Fibroblast of skin of left biceps (primary cell): ENCODE results near the gene SPATA16.
"Not testable (repeated sequence)": the region's sequence is repeated elsewhere in the genome, so short reads cannot be mapped to it uniquely, and the experiment has no call there.

Experiments used
- DNase-seq, 2 experiments: peaks; one replicate each; pipeline ENCODE4 v3.0.0-alpha.2; 2013; ENCODE audit warnings: low read depth in 2 of 2

The SPATA16 gene

GRCh38 chr3:173064631-173065030, 76.4 kb downstream of the SPATA16 start:
- DNase-seq, result no peak

- no peak for DNase-seq
These were observed 82.8 kb downstream of the SPATA16 start for GRCh38 chr3:173058229-173058628.

DNA sequence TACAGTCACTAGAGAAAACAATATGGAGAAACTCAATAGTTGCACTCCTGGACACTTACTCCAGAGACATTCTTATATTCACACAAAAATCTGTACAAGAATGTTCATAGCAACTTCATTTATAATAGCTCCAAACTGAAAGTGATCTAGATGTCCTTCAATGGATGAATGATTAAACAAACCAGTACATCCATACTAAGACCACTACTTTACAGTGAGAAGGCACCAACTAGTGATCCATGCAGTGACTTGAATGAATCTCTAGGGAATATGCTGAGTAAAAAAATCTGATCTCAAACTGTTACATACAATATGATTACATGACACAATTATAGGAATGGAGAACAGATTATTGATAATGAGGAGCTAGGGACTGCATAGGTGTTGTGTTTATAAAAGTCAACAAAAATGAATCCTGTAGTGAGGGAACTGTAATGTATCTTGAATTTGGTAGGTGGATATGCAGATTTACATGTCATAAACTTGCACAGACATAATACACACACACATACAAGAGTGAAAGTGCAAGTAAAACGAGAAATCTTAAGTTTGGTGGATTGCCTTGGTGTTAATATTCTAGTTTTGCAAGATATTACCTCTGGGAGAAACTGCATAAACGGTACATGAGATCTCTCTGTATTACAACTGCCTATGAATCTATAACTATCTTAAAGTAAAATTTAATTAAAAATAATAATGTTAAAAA, 85.7 kb downstream of the SPATA16 start:
- DNase-seq, result no peak

DNA sequence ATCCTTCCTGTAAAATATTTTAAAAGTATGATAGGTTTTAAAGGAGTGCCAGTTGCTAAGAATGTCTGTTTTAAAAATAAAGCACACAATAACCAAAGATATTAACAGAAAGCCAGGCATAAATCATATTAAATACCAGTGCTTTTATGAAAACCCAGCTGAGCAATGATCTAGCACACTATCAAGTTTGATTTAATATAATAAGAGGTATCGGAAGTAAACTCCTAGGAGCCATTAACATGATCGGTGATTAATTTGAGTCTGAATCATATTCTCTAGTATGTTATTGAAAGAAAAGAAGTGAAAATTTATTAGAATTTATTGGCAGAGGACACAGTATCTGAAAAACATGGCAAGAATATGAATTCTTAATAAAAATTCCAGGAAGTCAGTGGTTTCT, 91.7 kb downstream of the SPATA16 start:
- no peak for DNase-seq

- no peak for DNase-seq
These were observed 95.2 kb downstream of the SPATA16 start for GRCh38 chr3:173045770-173046382.

GRCh38 chr3:173044998-173045397, 96.0 kb downstream of the SPATA16 start:
- DNase-seq, result no peak

DNA sequence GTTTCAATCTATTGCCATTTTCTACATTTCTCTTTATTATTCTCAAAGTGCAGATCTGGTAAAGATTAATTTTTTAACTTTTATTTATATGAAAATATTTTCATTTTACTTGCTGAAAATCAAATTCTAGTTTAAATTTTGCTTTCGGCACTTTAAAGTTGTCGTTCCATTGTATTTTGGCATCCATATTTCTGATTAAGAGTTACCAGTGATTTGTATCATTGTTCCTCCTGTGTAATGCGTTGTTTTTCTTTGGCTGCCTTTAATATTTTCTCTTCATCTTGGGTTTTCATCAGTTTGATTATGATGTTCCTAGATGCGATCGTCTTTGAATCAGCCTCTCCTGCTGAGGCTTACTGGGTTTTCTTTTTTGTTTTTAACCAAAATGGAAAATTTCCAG, 97.3 kb downstream of the SPATA16 start:
- DNase-seq, result no peak

GRCh38 chr3:173038484-173038871, 102.6 kb downstream of the SPATA16 start:
- DNase-seq, result no peak

DNA sequence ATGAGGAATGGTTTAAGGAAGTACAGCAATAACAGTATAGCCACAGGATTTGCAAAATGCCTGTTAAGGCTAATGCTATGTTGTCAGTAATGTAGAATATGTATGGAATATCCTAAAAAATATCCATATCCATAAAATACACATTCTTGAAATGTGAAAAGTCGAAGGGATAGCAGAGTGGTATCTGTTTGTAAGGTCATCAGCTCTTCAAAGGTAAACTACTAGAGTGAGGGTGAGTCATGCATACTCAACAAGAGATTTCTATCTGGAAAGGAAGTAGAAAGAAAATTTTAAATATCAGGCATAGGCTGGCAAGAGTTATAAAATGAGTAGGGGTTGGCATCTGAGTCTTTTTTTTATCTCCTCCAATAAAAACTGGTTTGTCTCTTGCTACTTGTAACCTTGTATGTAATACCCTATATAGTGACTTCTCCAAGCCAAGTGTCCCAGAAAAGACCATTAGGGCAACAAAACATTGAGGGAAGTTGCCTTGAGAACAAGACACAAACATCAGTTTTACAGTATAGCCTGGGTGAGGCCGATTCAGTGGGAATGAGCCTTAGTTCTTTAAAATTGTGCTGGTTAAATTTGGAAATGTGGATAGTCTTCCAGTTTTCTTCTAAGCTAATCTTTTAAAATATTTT, 103.1 kb downstream of the SPATA16 start:
- DNase-seq, result no peak

DNA sequence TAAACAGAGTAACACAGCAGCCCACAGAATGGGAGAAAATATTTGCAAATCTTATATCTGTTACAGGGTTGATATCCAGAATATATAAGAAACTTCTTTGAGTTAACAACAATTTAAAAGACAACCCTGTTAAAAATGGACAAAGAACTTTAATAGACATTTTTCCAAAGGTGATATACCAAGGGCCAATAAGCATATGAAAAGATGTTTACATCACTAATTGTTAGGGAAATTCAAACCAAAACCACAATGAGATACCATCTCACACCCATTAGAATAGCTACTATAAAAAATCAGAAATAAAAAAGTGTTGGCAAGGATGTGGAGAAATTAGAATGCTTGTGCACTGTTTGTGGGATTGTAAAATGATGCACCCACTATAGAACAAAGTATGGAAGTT, 110.8 kb downstream of the SPATA16 start:
- no peak for DNase-seq

- DNase-seq, result no peak
These were observed 112.7 kb downstream of the SPATA16 start for GRCh38 chr3:173028351-173028750.

DNA sequence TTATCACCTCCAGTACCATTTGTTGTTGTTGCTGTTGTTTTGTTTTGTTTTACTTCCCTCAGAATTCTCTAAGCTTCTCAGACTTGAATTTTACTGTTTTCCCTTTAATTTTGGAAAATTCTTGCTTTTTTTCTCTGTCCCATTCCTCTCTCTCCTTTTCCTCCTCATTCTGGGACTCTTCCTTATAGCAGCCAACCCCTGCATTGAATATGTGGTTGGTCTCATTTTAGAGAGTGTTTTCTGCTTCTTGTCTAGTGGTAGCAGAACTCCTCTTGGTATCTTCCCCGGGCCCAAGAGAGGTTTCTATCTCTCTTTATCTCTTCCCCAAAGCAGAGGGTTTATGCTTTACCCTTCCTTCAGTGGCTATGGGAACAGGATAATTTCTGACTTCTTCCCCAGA, 113.6 kb downstream of the SPATA16 start:
- DNase-seq, result no peak

- DNase-seq, result no peak
These were observed 115.1 kb downstream of the SPATA16 start for GRCh38 chr3:173025941-173026340.

DNA sequence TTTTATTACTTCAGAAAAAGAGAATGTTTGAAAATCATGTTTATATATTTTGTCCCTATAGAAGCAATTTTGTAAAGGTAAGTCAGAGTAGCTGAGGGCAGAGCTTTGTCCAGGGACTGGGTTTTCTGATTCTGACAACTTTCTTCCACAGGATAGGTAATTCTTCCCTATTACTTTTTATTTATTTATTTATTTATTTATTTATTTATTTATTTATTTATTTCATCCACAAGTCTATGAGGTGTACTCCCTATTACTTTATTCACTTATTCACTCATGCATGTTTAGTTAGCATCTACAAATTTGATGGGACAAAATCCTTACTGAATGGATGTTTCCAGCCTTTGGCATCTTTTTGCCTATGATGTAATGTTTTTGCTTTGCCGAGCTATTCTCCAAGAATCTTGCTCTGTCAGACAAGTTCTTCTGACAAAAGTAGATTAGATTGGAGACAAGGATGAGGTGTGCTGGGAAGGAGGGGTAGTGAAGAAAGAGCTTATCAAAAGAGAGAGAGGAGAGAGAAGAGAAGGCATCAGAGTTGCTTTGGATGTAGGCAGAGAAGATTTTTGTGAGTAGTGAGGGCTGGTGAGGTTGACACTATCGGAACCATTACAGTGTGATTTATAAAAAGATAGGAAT, 119.4 kb downstream of the SPATA16 start:
- no peak for DNase-seq

DNA sequence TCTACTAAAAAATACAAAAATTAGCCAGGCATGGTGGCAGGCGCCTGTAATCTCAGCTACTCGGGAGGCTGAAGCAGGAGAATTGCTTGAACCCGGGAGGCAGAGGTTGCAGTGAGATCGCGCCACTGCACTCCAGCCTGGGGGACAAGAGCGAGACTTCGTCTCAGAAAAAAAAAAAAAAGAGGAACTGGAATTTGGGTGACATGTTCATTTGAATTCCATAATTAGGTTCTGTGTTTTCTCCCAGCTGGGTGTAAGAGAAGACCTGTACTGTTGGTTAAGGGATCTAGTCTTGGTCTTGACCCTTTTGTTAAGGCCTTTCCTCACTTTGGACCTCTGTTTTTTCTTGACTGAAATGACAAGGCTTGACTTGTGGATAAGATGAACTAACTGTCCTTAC, 120.9 kb downstream of the SPATA16 start:
- DNase-seq, result not testable (repeated sequence)

DNA sequence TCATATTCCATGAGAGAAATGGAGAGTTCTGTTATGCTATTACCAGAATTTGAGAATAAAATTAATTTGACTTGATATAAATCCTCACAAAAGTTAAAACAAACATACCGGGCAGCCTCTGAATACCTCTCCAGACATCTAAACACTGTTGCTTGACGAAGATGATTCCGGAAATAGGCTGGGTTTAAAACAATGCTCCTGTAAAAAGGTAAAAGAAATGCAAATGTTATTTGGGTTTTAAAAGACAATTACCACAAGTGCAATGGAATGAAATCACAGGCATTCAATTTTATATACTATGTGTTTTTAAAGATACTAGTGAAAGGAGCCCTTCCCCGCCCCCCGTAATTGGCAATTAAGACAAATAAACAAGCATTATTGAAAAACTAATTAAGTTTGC, 121.7 kb downstream of the SPATA16 start:
- no peak for DNase-seq

DNA sequence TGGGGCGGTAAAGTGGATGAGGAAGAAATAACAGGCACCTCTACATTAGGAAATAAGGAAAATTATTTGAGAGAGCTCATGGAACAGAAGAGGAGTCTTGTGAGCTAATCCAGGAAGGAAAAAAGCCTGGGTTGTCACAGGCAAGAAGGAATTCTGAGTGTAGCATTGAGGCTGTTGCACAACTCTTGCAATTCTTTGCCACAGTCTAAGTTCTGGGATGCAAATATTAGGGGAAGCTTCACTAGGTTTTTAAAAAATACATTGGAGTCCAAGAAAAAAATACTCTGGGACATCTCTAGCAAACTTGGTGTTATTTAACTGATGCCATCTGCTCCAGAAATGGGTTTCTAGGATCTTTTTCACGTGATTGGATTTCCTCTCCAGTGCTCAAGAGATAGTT, 122.3 kb downstream of the SPATA16 start:
- DNase-seq, result no peak

DNA sequence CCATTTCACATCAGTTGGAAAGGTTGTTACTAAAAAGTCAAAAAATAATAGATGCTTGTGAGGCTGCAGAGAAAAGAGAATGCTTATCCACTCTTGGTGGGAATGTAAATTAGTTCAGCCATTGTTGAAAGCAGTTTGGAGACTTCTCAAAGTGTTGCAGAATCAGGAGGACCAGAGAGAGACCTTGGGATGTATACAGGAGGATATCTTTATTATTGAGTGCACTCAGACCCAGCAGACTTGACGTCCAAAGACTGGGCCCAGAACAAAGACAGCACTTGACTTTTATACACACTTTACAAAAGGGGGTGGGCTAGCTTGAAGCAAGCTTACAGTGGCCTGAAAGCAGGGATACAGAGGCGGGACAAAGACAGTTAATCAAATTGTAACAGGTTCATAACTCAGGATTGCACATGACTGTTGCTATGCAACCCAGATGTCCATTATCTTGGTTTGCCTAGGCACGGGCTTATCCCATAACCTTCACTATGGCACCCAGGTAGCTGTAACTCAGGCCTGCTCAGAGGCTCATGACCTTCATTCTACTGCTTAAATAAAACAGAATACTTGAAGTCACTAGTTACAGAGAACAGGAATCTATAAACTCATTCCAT, 127.7 kb downstream of the SPATA16 start:
- no peak for DNase-seq

- no peak for DNase-seq
These were observed 131.6 kb downstream of the SPATA16 start for GRCh38 chr3:173009410-173009809.

DNA sequence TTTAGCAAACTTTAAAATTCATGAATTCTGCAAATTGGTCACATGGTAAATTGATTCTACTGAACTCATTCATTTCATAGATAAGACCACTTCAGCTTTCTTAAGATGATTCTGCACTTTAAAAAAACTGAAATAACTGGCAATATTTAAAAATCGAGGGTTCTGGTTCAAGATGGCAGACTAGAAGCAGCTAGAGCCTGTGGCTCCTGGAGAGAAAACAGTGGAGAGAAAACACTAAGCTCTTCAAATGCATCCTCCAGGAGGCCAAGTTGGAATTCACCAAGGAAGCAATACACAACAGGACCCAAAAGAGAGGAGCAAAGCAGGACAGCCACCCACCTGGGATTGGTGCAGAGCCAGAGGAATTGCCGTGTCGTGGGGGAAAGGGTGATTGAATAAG, 132.1 kb downstream of the SPATA16 start:
- no peak for DNase-seq

DNA sequence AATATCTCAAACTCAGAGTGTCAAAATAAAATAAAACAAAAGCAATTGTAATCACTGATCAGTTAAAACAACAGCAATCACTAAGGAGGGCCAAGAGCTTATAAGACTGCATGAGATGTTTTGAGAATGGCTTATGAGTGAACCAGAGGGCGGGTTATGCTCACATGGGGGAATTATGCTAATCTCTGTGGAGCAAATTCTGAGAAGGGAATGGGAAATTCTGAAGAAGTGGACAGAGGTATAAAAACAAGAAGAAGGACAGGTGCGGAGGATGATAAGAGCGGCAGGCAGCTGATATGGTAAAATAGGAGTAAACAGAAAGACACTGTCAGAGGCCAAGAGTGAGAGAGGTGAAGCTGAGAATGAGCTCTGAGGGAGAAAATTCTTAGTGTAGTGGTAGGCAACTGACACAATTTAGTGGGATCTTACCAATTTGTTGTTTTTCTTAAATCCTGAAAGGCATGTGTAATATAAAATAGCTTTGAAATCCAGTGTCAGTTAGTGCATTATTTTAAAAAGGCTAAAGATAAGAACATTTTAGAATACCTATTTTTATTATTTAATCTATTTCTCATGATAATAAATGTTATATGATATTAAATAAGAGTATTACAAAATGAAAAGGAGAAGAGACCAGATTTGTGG, 133.8 kb downstream of the SPATA16 start:
- DNase-seq, result no peak

DNA sequence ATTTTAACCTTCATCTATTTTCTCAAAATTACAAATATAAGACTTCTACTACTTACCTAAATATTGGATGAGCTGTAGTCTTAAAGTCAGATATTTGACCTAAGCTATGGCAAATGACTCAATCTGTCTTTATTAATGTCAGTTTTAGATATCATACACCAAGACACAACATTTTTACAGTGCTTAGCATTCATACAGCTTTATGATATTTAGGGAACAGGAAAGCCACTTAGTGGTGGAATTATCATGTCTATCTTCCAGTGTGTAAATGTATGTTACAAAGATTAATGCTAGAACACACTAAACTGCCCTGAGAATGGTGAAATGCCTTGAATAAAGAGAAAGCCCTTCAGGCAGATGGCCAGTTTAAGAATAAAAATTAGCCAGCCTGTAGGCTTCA, 135.0 kb downstream of the SPATA16 start:
- no peak for DNase-seq
